Choroid plexus epithelial cell (primary cell): ENCODE measurements around the gene SLC16A9.
A peak's percentile ranks its signal among the peaks of the same experiment; 100 is the strongest.

Source experiments
- DNase-seq: peaks from one replicate; pipeline ENCODE4 v3.0.0-alpha.2; 2010; ENCODE audit warnings: low read depth
- H3K4me3 ChIP-seq: 2 replicates; pipeline ENCODE4 v1.5.1; 2011; ENCODE audit warnings: low read depth, mild to moderate bottlenecking, control low read depth, low read length, moderate library complexity
- CTCF ChIP-seq: conservative IDR thresholded peaks from 2 replicates; pipeline ENCODE4 v1.5.1; 2011; ENCODE audit warnings: low read depth, mild to moderate bottlenecking, control low read depth, inconsistent platforms, low read length, moderate library complexity

The SLC16A9 gene

GRCh38 chr10:59623133-59624121 is 86.2 kb downstream of the SLC16A9 start:
- TF ChIP-seq CTCF, result no peak
- DNase-seq, result no peak
- H3K4me3 ChIP-seq, result no peak overlapping the region

GRCh38 chr10:59622320-59623132 is 87.1 kb downstream of the SLC16A9 start:
- H3K4me3 ChIP-seq, result no peak overlapping the region
- peak; percentile 68 for TF ChIP-seq CTCF
- DNase-seq, result peak; percentile 81

GRCh38 chr10:59621771-59622170 is 87.9 kb downstream of the SLC16A9 start:
- H3K4me3 ChIP-seq, result no peak overlapping the region
- no peak for DNase-seq
- no peak for TF ChIP-seq CTCF

- no peak overlapping the region for H3K4me3 ChIP-seq
- DNase-seq, result no peak
- TF ChIP-seq CTCF, result no peak
These were observed 91.0 kb downstream of the SLC16A9 start for GRCh38 chr10:59618666-59619065.

DNA sequence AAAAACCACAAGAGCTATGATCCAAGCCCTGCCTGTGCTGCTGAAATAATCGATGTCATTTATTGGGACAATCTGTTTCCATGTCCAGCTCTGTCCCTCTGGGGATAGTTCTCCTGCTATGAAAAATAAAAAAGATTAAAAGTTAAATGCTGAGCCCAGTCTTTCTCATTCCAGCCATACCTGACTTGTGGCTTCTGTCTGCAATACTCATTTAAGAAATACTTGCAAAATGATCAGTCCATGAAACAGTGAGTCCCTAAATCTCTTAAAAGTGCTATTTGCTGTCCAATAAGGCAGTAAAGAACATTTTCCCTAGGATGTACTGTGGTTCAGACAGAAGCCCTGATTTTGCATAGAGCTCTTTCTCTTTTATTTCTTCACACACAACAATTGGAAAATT is 91.7 kb downstream of the SLC16A9 start:
- TF ChIP-seq CTCF, result no peak
- no peak for DNase-seq
- no peak overlapping the region for H3K4me3 ChIP-seq

DNA sequence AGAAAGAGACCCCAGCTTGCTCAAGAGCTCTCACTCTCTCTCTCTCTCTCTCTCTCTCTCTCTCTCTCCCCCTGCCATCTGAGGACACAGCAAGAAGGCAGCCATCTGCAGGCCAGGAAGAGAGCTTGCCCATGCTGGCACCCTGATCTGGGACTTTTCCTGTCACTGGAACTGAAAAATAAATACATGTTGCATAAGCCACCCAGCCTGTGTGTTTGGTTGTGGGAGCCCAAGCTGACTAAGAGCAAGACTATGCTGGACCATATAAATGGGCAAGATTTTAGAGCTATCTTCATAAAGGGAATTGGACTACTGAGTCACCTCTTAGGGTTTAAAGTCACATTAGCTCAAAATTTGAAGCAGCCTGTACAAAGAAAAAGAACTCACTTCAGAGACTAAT is 98.6 kb downstream of the SLC16A9 start:
- DNase-seq, result no peak
- no peak overlapping the region for H3K4me3 ChIP-seq
- TF ChIP-seq CTCF, result no peak
